GM19438 (cell line): Measurements from ENCODE around the gene CARHSP1.
"Not testable (repeated sequence)": the region's sequence is repeated elsewhere in the genome, so short reads cannot be mapped to it uniquely, and the experiment has no call there.

Experiments
- ATAC-seq: cut with Tn5 transposase; IDR thresholded peaks from one replicate; pipeline ENCODE4 v1.9.1; 2021; ENCODE audit warnings: low read depth; ENCODE audit not compliant: unreplicated experiment

The CARHSP1 gene

DNA sequence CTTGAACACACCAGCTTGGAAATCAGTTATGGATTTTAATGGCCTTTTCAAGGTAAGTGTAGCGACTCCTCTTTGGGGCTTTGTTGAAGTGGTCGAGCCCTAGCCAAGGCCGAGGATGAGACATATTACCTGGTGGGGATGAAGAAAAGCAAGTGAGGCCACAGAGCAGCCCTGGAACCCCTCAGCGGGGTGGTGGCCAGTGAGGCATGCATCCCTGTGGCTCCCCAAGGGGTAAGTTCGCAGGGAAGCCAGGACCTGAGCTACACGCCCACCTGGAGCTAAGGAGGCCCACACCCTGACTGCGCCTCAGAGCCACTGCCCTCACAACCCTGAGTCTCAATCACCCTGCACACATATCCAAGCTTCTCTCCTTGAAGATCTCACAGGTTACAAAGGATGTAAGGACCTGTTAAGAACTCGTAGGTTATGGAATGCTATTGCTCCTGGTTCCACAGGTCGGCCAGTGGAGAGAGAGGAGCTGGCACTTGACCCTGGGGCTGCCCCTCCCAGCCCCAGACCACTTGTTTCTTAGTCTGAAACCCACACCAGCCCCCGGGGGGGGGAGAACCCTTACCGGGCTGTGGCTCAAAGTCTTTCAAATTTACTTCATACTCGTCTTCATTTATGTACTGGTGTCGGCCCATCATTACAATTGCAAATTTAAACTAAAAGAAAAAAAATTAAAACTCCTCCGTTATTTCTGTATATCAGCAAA lies 25.3 kb upstream of the CARHSP1 start:
- ATAC-seq, result no peak

DNA sequence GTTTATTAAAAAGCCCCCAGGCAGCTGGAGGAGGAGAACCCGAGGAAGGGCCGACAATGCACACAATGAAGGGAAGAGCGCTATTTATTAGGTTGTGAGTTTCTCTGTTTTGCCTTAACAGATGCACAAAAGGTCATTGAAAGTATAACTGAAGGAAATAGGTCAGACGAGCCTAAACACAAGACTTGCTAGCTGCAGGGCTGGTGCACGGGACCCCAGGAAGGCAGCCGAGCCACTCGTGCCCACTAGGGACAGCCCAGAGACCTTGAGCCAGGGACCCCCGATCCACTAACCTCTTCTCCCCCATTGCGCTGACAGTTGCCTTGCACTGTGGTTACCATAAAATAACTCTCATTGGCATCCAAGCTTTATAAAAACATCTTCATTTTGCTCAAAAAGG lies 24.6 kb upstream of the CARHSP1 start:
- ATAC-seq, result no peak

GRCh38 chr16:8892101-8892575 lies 23.3 kb upstream of the CARHSP1 start:
- peak; percentile 32 for ATAC-seq

GRCh38 chr16:8890549-8890921 lies 21.7 kb upstream of the CARHSP1 start:
- no peak for ATAC-seq

DNA sequence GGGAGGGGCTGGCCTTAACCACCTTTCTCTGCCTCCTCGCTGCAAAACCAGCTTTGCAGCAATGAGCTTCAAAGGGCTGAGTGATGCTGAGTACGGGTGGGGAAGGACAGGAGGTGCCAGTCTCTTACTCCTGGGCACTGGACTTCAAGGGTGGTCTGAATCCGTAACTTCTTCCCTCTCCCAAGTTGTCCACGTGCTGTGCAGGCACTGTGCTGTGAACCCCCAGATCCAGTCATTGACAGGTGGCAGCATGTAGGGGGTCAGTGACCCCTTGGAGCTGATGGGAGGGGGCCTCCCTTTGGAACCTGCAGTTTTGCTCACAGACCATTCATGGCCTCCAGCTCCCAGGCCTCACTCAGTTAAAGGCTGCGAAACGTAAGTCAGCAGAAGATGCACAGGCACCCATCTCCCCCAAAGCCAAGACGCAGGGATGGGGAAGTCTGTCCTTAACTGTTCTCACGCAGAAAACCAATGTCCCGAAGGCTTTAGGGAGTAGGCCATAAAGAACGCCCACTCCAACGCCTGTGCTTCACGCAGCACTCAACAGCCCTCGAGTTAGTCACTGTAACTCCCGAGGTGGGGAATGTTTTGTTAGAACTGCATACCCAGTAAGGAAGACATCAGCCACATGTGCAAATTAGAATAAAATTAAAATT lies 21.2 kb upstream of the CARHSP1 start:
- no peak for ATAC-seq

DNA sequence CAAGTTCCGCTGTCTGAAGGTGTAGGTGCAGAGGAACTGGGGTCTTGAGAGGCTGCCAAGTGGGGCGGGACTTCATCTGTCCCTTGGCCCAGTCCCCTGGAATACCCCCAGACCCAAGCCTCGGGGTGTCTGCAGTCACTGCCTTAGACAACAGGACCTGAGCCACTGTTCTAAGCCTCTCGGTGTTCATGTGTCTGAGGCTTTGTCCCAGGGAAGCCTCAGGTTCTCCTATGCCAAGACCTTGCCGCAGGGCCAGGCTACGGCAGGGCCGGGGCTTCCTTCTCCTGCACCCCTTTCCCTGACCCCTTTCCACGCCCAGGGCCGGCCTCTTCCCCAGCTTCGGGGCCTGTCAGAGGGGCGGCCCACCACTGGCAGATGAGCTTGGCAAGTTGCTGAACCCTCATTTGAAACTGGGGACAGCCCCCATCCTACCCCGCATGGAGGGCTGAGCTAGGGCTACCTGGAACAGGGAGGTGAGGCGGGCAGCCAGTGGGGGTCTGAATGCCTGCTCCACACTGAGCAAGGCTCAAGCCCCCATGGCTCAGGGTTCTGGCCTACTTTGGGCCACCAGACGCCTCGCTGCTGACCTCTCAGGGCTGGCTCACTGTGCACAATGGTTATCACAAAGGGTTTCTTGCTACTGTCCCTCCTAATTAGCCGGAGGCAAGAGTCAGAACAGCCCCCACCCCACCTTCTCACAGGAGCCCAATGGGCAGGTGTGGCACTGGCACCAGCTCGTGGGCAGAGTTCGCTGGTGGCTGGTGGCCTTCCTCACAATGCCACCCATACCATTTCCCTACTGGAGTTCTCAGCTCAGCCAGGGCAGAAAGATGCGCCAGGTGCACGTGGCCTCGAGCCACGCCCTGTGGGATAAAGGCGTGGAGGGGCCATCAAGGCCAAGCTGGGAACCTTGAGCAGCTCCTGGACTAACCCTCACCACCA lies 20.4 kb upstream of the CARHSP1 start:
- no peak for ATAC-seq

- ATAC-seq, result no peak
Observed at GRCh38 chr16:8887952-8888560, 19.2 kb upstream of the CARHSP1 start.

DNA sequence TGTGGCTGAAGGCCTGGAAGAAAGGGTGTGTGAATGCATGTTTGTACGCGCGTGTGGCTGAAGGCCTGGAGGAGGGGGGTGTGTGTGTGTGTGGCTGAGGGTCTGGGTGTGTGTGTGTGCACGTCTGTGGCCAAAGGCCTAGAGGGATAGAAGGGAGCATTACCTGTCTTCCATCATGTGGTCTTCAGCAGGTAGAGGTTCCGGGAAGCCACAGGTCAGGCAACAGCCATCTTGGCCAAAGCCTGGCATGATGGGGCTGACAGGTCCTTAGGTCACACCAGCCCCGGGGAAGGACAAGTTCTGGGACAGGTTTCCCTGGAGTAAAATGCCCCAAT lies 18.6 kb upstream of the CARHSP1 start:
- no peak for ATAC-seq

DNA sequence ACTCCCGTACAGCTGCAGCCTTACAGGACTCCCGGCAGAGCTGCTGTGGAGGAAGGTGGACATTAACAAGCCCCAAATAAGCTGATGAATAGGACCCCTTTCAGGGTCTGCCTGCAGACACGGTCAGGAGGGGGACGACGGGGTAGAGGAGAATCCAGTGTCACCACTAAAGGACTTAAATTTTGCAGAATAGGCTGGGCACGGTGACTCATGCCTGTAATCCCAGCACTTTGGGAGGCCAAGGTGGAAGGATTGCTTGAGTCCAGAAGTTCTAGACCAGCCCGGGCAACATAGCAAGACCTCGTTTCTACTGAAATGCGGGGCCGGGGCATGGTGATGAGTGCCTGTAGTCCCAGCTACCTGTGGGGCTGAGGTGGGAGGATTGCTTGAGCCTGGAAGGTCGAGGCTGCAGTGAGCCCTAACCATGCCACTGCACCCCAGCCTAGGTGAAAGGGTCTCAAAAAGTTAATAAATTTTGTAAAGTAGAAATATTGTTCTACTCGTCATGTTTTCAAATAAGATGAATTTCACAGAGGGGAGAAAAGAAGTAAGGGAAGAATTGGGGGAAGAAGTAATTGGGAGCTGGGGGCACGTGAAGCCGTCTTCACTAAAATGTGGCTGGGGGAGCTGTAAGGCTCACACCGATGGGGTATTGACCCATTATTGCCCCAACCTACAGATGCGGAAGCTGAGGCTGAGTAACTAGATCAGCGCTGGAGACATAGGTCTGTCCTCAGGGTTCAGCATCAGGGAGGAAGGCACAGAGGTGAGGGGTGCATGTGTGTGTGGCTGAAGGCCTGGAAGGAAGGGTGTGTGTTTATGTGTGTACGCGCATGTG lies 18.0 kb upstream of the CARHSP1 start:
- no peak for ATAC-seq

DNA sequence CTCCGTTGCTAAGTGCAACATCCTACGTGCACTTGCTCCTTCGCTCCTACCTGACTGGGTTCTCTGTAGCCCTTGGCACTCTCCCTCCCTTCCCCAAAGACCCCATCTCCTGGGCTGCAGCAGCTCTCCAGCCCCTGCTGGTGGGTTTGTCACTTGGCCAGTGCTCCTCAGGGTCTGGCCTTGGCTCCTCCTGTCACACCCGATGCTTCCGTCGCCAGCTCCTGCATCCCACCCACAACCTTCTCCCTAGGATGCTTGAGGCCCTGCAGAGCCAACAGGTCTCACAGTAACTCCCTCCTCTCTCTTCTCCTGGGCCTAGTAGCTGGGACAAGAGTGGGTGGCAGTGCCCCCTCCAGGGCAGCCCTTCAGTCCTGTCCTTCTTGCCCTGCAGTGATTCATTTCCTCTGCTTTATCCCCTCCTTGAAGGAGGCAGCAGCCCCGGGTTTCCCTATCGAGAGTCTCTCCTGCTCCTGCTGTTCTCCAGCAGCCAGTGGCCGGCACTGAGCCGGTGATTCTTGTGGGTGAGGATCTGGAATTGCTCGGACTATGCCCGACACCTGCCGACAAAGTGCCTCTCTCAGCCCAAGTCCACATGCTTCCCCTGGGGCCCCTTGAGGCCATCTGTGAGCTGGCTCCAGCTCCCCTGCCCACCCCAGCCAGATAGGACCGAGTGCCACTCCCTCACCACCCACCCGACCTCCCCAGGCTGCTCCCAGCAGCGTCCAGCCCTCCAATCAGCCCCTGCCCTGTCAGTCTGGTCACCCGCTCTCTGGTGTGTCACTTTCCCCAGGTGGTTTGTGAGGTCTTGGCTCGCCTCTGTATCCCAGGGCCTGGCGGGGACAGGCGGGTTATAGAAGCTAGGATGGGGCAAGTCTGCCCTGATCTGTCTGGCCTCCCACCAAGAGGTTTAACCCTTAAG lies 17.1 kb upstream of the CARHSP1 start:
- no peak for ATAC-seq

DNA sequence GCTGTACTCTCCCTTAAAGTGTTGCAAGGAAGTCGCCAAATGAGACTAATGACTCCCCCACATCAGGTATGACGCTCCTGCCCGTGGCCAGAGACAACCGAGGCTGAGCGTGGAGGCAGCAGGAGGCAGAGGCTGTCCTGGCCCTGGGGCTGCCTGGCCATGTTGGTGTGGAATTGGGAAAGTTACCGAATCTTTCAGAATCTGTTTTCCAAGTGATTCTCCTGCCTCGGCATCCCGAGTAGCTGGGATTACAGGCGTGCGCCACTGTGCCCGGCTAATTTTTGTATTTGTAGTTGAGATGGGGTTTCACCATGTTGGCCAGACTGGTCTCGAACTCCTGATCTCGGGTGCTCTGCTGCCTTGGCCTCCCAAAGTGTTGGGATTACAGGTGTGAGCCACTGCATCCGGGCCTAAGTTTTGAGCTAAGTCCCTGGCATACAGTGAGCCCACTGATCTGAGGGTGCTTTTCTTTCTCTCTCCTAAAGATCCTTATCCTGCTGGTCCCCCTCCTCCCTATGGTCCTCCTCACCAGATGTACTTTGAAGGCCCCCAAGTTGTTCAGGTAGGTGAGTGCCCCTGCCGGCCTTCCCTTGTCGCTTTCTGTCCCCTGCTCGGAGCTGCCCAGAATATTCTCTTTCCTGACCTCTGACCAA lies 14.0 kb upstream of the CARHSP1 start:
- ATAC-seq, result no peak

DNA sequence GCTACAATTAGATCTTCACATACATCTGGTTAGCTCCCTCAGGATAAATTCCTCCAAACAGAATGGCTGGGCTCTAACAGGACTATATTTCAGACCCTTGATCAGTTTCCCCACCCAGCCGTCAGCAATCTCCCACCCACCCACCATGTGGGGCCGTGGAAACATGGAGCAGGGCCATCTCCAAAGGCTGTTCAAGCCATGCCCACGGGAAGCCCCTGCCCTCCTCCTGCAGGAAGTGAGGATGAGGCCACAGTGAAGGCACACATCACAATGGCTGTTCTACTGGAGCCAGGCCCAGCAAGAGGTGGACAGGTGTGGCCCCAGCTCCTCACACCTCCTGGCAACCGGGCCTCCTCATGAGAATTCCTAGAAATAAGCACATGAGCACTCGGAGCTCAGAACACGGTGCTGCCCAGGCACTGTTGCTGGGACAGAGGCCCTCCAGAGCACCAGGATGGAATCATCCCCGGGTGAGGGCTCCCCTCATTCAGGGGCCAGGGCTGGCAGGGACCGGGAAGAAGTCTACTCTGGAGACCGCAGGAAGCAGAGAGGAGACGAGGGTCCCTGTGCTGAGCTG lies 13.3 kb upstream of the CARHSP1 start, which contains the start of gene LITAFD:
TSS of gene LITAFD (plus strand) at position 311 of the 577 bp plus-strand sequence. CDS start 2,005 bp downstream, outside the sequence.
- ATAC-seq, result no peak

- no peak for ATAC-seq
Observed at GRCh38 chr16:8880839-8881510, 12.2 kb upstream of the CARHSP1 start.

GRCh38 chr16:8878523-8878911 lies 9.7 kb upstream of the CARHSP1 start:
- no peak for ATAC-seq

GRCh38 chr16:8877894-8878522 lies 9.2 kb upstream of the CARHSP1 start:
- no peak for ATAC-seq

GRCh38 chr16:8875317-8875716 lies 6.5 kb upstream of the CARHSP1 start:
- not testable (repeated sequence) for ATAC-seq

GRCh38 chr16:8874388-8874787 lies 5.6 kb upstream of the CARHSP1 start:
- no peak for ATAC-seq
